NCI-H2196 (cell line): ENCODE results near the gene ANOS1.
"Not testable (repeated sequence)": the region's sequence is repeated elsewhere in the genome, so short reads cannot be mapped to it uniquely, and the experiment has no call there.

Experiments
- DNase-seq: peaks from one replicate; lab custom pipeline; 2025; ENCODE audit not compliant: unreplicated experiment; lab: John Stamatoyannopoulos, UW

The ANOS1 gene

DNA sequence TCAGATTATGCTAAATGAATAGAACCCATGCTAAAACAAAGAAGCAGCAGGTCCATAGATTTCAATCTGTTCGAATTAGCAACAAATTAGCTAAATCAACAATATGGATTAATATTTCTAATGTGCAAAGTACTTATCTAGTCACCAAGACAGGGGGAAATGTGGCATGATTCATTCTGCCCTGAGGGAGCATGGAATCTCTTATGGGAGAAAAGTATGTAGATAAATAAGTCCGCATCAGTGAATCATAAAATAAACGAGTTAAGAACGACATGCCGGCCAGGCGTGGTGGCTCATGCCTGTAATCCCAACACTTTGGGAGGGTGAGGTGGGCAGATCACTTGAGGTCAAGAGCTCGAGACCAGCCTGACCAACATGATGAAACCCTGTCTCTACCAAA is 102.1 kb downstream of the ANOS1 start:
- no peak for DNase-seq

DNA sequence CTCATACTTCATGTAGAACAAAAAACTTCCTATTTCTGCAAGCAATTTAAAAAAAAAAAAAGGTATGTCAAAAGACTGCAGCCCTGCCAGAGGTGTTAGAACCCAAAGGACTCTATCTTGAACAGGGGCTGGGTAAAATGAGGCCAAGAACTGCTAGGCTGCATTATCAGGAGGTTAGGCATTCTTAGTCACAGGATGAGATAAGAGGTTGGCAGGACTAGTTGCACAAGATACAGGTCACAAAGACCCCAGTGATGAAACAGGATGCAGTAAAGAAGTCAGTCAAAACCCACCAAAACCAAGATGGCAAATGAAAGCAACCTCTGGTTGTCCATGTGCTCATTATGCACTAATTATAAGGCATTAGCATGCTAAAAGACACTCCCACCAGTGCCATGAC is 104.1 kb downstream of the ANOS1 start:
- DNase-seq, result no peak

DNA sequence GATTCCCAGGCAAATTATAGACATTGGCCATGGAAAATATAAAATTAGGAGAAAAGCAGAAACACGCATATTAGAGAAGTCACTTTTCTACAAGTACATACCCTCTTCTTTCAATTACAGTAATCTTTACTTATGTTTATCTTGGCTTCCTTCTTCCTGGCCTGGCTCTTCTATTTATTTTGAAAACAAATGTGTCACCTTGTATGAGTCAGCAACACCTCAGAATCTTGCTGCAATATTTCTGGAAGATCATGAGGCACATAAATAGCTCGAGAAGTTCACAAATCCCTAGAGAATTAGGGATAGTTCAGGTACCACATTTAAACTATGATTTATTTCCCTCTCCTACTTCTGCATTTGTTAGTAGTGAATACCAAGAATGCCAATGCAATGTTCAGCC is 124.6 kb downstream of the ANOS1 start:
- DNase-seq, result no peak

DNA sequence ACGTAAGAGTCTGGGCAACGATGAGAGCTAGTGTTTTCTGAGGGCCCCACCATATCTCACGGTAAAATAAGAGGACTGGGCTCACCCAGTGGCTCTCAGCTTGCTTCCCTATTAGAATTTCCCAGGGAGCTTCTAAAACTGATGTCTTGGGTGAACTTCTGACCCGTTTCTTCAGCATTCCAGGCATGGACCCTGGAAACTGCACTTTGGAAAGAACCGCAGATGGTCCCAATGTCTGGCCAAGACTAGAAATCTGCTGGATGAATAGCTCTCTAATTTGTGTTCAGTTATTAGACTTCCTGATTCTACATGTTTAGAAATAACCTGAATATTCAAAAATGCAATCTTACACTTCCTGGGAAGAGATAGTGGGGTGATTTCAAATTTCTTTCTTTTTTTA is 127.8 kb downstream of the ANOS1 start:
- no peak for DNase-seq

DNA sequence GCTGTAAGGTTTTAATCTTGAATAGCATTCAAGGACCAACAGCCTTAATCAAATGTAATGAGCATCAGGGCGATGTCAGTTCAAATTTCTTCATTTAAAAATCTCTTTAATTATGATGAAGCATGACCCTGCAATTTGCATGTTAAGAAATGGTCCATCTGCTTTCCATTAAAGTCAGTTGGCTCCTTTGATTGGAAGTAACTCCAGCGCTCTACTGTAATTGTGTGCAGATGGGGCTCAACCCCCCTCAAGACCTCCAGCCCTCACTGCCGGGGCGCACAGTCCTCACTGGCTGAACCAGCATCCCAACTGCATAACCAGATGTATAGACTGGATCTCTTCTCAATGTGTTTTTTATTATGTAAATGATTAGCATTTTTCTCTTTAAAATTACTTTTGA is 140.4 kb downstream of the ANOS1 start:
- DNase-seq, result no peak

DNA sequence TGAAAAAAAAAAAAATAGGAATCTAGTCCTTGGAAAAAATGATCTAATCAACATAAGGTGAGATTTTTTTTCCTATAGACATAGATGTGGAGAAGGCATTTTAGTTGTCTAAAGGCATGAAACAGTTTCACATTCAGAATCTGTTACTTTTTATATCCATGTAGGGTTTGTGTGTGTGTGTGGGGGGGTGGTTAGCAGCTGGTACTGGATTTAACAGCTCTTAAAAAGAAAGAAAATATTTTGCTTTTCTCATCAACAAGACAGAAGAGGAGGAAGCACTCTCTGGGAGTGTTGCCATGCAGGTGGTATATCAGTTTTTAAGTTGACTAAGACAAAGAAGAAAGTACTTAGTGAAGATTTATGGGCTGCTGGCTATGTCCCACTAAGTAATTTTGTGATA is 145.0 kb downstream of the ANOS1 start:
- no peak for DNase-seq

DNA sequence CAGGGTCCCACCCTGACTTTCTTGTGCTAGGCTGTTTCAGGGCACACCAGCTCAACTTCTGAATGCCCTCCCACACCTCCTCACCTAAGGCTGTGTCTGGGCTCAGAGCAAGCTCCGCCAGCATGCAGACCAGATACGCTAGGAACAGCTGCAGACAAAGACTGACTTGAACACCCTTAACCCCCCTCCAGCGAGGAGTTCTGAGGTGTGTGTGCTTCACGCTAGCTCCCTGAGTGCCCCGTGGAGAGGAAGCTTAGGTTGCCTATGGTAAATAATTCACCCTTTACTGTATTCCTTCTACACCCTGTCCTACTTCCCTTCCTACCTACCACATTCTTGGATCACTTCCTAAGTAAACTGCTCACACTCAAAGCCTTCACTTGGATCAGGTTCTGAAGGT is 152.3 kb downstream of the ANOS1 start:
- no peak for DNase-seq

DNA sequence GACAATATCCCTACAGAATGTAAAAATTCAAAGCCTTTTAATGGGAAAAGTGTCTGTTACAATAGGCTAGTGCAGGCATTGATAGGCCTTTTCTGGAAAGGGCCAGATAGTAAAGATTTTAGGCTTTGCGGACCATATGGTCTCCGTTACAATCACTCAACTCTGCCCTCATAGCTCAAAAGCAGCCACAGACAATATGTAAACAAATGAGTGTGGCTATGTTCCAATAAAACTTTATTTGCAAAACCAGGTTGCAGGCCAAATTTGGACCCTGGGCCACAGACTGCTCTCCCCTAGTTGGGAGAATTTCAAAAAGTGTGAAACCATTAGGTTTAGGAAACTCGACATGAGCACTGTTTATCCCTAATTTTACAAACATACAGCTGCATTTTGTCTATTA is 155.1 kb downstream of the ANOS1 start:
- DNase-seq, result no peak

DNA sequence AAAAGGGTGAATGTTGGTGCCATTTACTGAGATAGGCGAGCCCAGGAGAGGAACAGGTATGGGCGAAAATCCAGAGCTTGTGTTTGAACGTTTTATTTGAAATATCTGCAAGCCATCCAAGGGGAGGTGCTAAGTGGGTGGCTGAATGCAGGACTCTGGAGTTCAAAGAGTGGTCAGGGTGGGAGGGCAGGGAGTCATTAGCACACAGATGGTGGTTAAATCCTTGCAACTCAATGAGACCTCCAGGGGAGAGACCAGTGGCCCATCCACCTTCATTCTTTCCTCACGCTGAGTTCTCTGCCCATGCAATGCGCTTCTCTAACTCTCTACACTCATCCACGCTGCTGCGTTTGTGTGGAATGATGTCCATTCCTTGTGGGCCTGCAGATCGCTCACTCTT is 166.2 kb downstream of the ANOS1 start:
- DNase-seq, result no peak

DNA sequence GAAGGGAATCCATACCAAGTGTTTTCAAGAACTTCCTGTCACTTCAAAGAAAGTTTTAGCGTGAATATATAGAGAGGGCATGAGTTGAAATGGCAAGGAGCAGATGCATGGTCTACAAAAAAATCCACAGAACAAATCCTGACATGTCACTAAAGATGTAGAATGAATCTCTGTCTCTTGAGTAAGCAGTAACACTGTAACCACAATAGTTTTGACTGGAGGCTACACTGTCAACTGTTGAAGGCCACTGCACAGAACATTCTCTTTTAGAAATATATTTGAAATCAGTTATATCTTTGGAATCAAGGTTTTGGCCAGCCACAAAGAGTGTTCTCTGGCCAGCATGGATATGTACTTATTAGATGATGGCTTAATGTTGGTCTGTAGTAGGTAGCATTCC is 183.5 kb downstream of the ANOS1 start:
- DNase-seq, result no peak

DNA sequence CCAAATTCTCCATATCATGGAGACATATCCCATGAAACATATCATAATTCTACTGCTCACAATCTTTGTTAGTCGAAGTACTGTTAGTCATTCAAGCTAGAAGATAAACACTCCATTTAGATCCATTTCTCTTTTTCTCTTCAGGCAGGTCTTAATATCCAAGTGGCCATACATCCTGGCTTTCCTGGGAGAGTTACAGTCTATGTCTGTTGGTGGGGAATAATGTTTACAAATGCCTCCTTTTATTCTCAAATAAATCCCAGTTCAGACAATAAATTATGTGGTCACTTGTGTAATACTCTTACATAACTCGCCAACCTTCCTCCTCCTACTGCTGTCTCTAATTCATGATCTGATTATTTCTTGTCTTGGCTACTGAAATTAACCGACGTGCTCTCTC is 185.2 kb downstream of the ANOS1 start:
- DNase-seq, result no peak

DNA sequence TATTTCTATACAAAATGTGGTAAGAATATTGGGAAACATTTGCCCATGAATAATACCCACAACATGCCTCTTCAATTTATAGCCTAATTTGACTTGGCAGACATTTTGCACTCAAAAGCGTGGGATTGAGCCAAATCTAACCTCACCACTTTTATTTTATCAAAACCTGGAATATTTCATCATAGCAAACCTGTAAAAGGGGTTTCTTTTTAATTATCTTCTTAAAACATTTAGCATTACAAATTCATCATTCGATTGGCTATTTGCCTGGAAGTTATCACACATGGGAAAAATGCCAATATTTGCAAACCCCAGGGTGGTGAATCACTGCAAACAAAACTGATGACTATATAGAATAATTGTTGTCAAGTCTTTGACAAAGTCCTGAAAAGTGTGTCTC is 211.1 kb downstream of the ANOS1 start:
- peak; percentile 1 for DNase-seq

DNA sequence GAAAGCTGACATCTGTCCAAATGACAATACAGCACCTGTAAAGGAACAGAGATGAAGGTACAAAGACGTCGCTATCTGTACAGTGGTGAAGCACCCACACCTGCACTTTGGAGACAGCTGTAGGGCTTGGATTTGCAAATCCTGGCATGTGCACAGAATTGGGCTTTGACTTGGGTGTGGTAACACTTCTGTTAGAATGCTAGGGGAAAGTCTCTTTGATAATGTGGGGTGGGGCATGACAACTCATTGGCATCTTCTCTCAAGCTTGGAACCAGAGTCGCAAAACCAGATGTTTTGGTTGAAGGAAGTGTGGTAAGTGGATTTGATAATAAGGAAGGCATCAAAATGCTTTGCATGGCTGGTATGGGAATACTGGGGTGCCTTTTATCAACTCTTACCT is 211.8 kb downstream of the ANOS1 start:
- peak; percentile 4 for DNase-seq

DNA sequence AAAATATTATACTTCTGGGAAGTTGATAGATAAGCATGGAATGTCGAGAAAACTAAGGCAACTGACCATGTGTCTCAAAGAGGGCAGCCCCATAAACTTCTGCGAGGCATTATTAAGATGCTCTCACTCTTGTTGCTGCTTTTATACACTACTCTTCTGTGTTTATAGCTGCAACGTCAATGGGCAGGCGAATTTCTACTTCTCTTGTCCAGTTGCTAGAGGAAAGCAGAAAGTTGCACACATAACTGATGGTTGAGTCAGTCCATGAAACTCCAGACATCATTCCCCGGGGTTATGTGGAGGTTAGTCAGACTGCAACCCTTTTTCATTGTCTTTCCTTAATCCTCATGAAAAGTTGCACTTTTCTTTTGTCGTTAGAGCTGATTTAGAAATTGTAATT is 227.5 kb downstream of the ANOS1 start:
- no peak for DNase-seq

DNA sequence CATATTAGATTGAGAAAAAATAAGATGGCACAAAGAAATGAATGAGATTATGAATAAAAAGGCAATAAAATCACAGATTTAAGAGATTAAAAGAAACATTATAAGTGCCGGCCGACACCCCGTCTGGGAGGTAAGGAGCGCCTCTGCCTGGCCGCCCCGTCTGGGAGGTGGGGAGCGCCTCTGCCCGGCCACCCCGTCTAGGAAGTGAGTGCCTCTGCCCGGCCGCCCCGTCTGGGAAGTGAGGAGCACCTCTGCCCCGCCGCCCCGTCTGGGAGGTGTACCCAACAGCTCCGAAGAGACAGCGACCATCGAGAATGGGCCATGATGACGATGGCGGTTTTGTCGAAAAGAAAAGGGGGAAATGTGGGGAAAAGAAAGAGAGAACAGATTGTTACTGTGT is 229.8 kb downstream of the ANOS1 start:
- not testable (repeated sequence) for DNase-seq

DNA sequence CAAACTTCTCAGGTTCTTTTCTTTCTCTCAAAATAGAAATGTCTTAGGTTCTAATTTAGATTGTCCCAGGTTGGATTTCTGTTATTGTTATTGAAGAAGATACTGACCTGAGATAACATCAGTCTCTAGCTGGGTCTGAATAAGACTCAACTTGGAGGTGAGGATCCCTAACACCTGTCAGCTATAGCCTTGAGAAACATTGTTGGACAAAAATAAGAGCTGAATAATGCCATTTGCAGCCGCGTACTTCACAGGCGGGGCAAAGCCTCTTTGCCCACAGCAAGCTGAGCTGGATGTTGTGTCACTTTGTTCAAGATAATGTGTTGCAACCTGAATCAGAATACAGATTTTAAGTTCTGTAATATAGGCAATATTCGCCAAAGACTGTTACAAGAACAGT is 231.7 kb downstream of the ANOS1 start:
- DNase-seq, result no peak

DNA sequence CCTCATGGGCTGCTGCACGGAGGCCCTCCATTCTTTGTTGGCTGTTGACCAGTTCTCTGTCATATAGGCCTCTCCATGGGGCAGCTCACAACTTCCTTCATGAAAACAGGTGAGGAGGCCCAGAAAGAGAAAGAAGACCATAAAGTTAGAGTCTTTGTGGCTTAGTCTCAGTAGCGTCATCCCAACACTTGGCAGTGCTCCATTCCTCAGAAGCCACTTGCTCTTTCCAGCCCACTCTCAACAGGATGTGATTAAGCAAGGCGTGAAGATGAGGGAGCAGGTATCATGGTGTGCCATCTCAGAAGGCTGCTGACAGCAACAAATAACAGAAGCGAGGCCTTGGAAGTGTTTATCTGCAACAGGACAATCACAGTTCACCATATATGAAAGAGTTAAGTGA is 236.9 kb downstream of the ANOS1 start:
- DNase-seq, result not testable (repeated sequence)

DNA sequence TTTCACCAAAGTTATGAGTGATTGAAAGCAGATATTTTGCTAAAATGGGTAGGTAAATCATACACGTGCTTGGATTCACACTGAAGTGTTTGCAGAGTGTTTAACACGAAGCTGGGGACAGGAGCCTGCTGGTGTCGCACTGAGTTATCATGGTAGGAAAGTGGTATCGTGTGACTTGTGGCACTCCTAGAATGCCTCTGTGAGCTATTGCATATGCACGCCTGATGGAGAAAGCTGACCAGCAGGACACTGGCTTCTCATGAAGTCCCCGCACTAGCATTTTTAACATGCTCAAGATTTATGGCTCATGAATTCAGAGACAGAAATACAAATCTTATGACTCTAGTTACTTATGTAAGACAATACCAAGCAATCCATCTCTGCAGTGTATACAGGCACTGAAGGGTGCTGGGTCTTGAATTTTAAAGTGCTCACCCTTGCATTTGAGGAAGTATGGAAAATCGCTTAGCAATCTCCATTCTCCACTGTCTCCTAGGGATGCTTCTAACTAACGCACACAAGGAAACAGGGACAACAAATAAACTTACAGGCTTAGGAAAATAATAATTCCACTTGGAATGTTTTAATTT is 247.5 kb downstream of the ANOS1 start:
- no peak for DNase-seq
